D721Med (cell line): ENCODE measurements around the gene APBB3.

ENCODE experiments used
- DNase-seq: peaks from one replicate; pipeline ENCODE4 v3.0.0; 2011; ENCODE audit warnings: low spot score; ENCODE audit not compliant: insufficient read length
- FAIRE-seq: peaks from 2 replicates; lab custom pipeline; 2011; peaks lifted over from hg19 to GRCh38; lab: Jason Lieb, UNC
- TF ChIP-seq, protein P1 (sequence below): IDR thresholded peaks from 2 replicates; pipeline ENCODE4 v1.5.1; 2012; ENCODE audit warnings: mild to moderate bottlenecking, control low read depth; ENCODE audit not compliant: insufficient read depth; ENCODE audit errors: missing control alignments

Gene APBB3

DNA sequence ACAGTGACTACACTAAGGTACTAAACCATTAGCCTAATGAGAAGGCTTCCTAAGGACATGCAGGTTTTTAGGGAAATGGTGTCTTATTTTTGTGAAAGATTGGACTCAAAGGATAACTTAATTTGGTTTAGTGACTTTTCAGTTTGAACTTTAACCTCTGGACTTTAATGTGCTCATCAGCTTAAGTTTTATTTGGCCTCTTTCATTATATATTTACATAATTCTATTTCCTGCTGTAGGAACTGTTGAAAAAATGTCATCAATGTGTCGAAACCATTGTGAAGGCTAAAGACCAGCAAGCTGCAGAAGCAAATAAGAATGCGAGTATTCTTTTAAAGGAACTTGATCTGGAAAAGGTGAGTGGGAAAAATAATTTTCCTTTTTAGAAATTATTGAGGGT, 51.3 kb downstream of the APBB3 start:
- FAIRE-seq = no peak
- no peak for DNase-seq
- TF ChIP-seq, protein P1, sequence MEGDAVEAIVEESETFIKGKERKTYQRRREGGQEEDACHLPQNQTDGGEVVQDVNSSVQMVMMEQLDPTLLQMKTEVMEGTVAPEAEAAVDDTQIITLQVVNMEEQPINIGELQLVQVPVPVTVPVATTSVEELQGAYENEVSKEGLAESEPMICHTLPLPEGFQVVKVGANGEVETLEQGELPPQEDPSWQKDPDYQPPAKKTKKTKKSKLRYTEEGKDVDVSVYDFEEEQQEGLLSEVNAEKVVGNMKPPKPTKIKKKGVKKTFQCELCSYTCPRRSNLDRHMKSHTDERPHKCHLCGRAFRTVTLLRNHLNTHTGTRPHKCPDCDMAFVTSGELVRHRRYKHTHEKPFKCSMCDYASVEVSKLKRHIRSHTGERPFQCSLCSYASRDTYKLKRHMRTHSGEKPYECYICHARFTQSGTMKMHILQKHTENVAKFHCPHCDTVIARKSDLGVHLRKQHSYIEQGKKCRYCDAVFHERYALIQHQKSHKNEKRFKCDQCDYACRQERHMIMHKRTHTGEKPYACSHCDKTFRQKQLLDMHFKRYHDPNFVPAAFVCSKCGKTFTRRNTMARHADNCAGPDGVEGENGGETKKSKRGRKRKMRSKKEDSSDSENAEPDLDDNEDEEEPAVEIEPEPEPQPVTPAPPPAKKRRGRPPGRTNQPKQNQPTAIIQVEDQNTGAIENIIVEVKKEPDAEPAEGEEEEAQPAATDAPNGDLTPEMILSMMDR = no peak

DNA sequence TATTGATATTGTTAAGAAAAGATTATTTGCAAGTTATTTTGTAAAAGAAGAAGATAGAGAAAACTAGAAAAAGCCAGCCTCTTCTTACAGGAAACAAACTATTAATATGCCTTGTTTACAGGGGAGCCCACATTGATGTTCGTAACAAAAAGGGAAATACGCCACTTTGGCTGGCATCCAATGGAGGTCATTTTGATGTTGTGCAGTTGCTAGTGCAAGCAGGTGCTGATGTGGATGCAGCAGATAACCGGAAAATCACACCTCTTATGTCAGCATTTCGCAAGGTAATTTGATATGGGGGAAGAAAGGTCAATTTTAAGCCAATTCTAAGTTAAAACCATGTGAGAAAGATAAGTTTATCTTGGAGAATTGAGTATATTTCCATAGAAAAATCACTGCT, 54.5 kb downstream of the APBB3 start:
- no peak for FAIRE-seq
- DNase-seq = no peak
- TF ChIP-seq, protein P1 = no peak
